ENCODE data around the gene FBXO15.

The FBXO15 gene

GRCh38 chr18:74116633-74117554, 30.7 kb downstream of the FBXO15 start:
- TF ChIP-seq EZH2phosphoT487 (IDR thresholded peaks at IDR 0.05; ENCODE audit: low read depth) (no peak), CTCF (IDR thresholded peaks at IDR 0.05; ENCODE audit: low read depth, low read length) (peak; percentile 99)
- H4K20me1 ChIP-seq (ENCODE audit: insufficient read depth, low read length): no peaks in the 10 kb centered on the region

GRCh38 chr18:74115046-74115445, 32.6 kb downstream of the FBXO15 start:
- H3K9me3 ChIP-seq (ENCODE audit: insufficient read depth, low read length): no peaks in the 10 kb centered on the region; the same call in 1 of the 2 replicates
- TF ChIP-seq CTCF (IDR thresholded peaks at IDR 0.05; ENCODE audit: low read depth, low read length): no peak
- H3K9ac ChIP-seq (ENCODE audit: low read length): no peak overlapping the region

More at GRCh38 chr18:74116633-74117554, 30.7 kb downstream of the FBXO15 start:
- Histone ChIP-seq H3K4me3 (ENCODE audit: low read length) (no peak overlapping the region), H3K27me3 (ENCODE audit: low read depth, low read length) (peaks cover 7% of the 10 kb centered on the region; the same call in 1 of the 2 replicates), H3K9ac (ENCODE audit: low read length) (no peak overlapping the region), H3K79me2 (ENCODE audit: low read length) (no peaks in the 10 kb centered on the region), H2AFZ (ENCODE audit: low read depth, low read length) (peak overlapping the region; percentile 11; the same call in 1 of the 2 replicates), H3K27ac (ENCODE audit: low read length) (no peak overlapping the region), H3K9me3 (ENCODE audit: insufficient read depth, low read length) (no peaks in the 10 kb centered on the region; the same call in 1 of the 2 replicates), H3K4me1 (ENCODE audit: low read length) (peaks cover 10% of the 10 kb centered on the region), H3K4me2 (ENCODE audit: low read length) (peak overlapping the region; percentile 41), H3K36me3 (replicated peaks; ENCODE audit: low read depth, low read length) (no peaks in the 10 kb centered on the region)

GRCh38 chr18:74114116-74114515, 33.5 kb downstream of the FBXO15 start:
- Histone ChIP-seq H3K27me3 (ENCODE audit: low read depth, low read length) (no peaks in the 10 kb centered on the region), H3K9me3 (ENCODE audit: insufficient read depth, low read length) (no peaks in the 10 kb centered on the region; the same call in 1 of the 2 replicates), H2AFZ (ENCODE audit: low read depth, low read length) (no peak overlapping the region), H3K79me2 (ENCODE audit: low read length) (no peaks in the 10 kb centered on the region), H3K4me1 (ENCODE audit: low read length) (peaks cover 10% of the 10 kb centered on the region), H3K4me3 (ENCODE audit: low read length) (no peak overlapping the region), H3K36me3 (replicated peaks; ENCODE audit: low read depth, low read length) (no peaks in the 10 kb centered on the region), H4K20me1 (ENCODE audit: insufficient read depth, low read length) (no peaks in the 10 kb centered on the region), H3K4me2 (ENCODE audit: low read length) (no peak overlapping the region), H3K27ac (ENCODE audit: low read length) (no peak overlapping the region), H3K9ac (ENCODE audit: low read length) (no peak overlapping the region)
- TF ChIP-seq CTCF (IDR thresholded peaks at IDR 0.05; ENCODE audit: low read depth, low read length) (no peak), EZH2phosphoT487 (IDR thresholded peaks at IDR 0.05; ENCODE audit: low read depth) (no peak)

More at GRCh38 chr18:74115046-74115445, 32.6 kb downstream of the FBXO15 start:
- Histone ChIP-seq H3K4me1 (ENCODE audit: low read length) (peaks cover 10% of the 10 kb centered on the region), H3K36me3 (replicated peaks; ENCODE audit: low read depth, low read length) (no peaks in the 10 kb centered on the region), H3K27ac (ENCODE audit: low read length) (no peak overlapping the region), H3K27me3 (ENCODE audit: low read depth, low read length) (no peaks in the 10 kb centered on the region), H3K79me2 (ENCODE audit: low read length) (no peaks in the 10 kb centered on the region), H3K4me2 (ENCODE audit: low read length) (no peak overlapping the region), H2AFZ (ENCODE audit: low read depth, low read length) (no peak overlapping the region), H4K20me1 (ENCODE audit: insufficient read depth, low read length) (no peaks in the 10 kb centered on the region), H3K4me3 (ENCODE audit: low read length) (no peak overlapping the region)

GRCh38 chr18:74113711-74114110, 33.9 kb downstream of the FBXO15 start:
- Histone ChIP-seq H3K79me2 (ENCODE audit: low read length) (no peaks in the 10 kb centered on the region), H3K9ac (ENCODE audit: low read length) (no peak overlapping the region), H3K4me1 (ENCODE audit: low read length) (peaks cover 10% of the 10 kb centered on the region), H3K4me2 (ENCODE audit: low read length) (no peak overlapping the region), H2AFZ (ENCODE audit: low read depth, low read length) (no peak overlapping the region), H3K36me3 (replicated peaks; ENCODE audit: low read depth, low read length) (no peaks in the 10 kb centered on the region), H3K27me3 (ENCODE audit: low read depth, low read length) (no peaks in the 10 kb centered on the region), H3K4me3 (ENCODE audit: low read length) (no peak overlapping the region), H3K27ac (ENCODE audit: low read length) (no peak overlapping the region), H3K9me3 (ENCODE audit: insufficient read depth, low read length) (no peaks in the 10 kb centered on the region; the same call in 1 of the 2 replicates), H4K20me1 (ENCODE audit: insufficient read depth, low read length) (no peaks in the 10 kb centered on the region)
- no peak for TF ChIP-seq EZH2phosphoT487 (IDR thresholded peaks at IDR 0.05; ENCODE audit: low read depth)
- TF ChIP-seq CTCF (IDR thresholded peaks at IDR 0.05; ENCODE audit: low read depth, low read length): no peak
